HG02588 (cell line): ENCODE measurements around the gene SORCS2.

Source experiments
- ATAC-seq: cut with Tn5 transposase; IDR thresholded peaks from one replicate; pipeline ENCODE4 v1.9.1; 2021; ENCODE audit warnings: mild to moderate bottlenecking, moderate library complexity; ENCODE audit not compliant: unreplicated experiment

SORCS2 gene

DNA sequence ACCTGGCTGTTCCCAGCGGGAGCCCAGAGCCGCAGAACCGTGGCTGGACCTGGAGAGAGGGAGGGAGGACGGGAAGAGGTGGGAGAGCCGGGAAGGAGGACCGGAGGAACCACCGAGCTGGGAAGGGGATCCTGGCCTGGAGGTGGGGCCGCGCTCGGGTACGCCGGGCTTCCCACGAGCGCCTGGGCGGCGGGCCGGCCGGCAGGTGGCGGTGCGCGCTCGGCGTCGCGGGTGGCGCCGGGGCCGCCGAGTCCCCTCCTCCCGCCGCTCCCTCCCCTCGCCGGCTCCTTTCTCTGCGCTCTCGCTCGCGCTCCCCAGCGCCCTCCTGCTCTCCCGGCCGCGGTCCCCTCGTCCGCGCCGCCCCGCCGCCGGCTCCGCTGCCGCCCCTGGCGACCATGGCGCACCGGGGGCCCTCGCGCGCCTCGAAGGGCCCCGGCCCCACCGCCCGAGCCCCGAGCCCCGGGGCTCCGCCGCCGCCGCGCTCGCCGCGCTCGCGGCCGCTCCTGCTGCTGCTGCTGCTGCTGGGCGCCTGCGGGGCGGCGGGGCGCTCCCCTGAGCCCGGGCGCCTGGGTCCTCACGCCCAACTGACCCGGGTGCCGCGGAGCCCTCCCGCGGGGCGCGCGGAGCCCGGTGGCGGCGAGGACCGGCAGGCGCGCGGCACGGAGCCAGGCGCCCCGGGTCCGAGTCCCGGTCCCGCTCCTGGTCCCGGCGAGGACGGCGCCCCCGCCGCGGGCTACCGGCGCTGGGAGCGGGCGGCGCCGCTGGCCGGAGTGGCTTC, at the start of gene SORCS2:
TSS of gene SORCS2 (plus strand) at position 287 of the 778 bp plus-strand sequence.
- no peak for ATAC-seq

DNA sequence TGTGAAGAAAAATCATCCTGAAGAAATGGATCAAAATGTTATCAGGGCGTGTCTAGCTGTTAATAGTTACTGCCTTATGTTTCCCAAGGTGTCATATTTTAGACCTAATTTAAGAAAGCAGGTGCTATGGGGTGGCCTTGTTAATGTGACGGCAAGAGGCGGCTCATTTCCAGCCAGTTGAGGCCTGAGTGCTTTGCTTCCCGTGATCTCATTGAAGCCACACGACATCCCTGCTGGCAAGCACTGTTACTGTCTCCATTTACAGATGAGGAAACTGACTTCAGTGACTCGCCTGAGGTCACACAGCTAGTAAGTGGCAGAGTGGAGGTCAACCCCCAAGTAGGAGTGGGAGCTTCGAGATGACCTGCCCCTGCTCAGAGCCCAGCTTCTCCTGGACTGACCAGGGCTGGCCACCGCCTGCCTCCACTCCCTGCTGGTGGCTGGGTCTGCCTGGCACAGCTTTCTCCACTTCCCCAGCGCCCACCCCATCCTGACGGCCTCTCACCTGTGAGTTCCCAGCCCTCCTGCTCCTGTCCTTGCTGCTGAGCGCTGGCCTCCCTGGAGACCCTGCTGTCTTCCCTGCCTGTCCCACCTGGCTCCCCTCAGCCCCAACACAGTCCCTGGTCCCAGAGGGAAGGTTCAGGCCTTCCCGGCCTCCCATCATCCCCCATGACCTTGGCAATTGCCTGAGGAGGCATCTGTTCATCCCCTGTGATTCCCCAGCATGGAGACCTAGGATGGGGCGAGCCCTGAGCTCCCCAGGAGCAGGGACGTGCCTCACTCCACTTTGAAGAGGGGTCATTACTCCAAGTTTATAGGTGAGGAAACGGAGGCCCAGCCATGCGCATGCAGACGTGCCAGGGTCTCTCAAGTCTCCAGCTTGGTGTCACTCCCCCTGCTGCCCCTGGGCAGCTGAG, 47.7 kb upstream of the SORCS2 start:
- ATAC-seq, result no peak

DNA sequence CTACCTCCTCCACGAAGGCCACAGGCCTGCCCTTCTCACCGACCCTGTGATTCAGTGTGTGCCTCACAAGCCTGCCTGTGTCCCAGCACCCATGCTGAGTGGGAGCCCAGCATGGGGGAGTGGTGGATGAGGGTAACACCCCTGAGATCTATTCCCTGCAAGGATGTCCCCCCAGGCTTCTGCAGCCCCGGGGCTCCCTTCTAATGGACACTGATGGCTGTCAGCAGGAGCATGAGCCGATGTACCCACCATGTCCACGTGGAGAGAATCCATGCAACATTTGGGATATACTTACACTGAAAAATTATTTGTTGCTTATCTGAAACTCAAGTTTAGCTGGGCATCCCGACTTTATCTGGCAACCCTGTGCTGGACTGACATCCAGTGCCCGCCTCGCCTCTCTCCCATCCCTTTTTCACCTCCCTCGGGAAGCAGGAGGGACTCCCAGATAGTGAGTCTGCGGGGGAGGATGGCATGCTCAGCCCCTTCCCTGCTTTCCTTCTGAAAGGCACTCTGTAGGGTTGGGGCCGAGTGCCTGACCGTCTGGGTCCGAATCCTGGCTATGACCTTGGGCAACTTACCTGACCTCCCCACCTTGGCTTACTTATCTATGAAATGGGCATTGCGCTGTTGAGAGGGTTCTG, 46.9 kb upstream of the SORCS2 start:
- ATAC-seq, result no peak

DNA sequence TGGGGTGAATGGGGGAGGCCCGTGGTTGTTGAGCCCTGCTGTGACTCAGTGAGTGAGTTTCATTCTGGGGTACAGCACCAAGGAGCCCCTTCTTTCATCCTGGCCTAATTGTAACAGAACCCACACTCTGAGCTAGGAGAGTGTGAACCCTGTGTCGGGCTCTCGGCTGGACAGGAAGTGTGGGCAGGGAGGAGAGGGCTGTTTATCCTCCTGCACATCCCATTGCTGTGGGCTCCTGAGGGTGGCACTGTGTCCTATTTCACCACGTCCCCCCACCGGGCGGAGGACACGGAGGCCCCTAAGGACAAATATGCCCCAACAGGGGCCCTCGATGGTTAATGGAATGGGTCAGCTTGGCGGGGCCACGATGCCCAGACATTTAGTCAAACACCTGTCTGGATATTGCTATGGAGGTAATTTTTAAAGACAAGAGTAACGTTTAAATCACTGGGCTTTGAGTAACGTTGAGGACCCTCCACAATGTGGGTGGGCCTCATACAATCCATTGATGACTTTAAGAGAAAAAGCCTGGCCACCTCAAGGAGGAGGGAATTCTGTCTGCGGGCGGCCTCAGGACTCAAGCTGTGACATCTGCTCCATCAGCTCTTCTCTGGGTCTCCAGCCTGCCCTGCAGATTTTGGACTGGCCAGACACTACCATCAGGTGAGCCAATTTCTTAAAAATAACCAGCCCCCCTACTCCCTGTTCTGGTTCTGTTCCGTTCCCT, 46.1 kb upstream of the SORCS2 start:
- no peak for ATAC-seq

DNA sequence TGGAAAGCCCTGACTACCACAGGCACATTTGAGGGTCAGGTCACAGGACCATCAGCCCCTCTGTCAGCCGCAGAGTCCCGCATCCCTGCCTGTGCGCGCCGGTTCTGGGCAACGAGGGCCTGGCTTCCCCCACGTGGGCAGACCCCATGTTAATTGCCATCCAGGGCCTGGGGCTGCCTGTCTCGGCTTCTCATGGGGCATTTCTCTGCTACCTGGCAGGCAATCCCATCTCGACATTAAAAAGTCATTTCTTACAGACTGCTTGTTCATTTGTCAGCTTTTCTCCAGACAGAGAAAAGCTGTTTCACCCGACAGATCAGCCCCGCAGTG, 45.6 kb upstream of the SORCS2 start:
- ATAC-seq, result no peak

DNA sequence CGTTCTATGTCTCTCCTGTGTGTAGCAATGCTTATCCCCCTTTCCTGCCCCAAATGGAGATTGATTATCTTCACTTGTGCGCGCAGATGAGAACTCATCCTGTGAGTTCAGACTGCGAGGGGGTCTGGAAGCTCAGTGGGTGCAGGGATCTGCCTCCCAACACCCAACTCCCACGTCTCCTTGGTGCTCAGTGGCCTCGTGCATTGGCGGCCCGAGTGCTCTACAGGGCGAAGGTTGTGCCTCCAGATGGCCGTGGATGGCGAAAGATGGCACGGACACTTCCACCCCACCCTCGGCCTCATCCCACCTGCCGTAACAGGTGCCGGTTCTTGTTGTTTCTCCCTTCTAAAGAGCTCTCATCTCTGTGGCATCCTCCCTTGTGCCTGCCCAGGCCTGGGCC, 45.1 kb upstream of the SORCS2 start:
- no peak for ATAC-seq

DNA sequence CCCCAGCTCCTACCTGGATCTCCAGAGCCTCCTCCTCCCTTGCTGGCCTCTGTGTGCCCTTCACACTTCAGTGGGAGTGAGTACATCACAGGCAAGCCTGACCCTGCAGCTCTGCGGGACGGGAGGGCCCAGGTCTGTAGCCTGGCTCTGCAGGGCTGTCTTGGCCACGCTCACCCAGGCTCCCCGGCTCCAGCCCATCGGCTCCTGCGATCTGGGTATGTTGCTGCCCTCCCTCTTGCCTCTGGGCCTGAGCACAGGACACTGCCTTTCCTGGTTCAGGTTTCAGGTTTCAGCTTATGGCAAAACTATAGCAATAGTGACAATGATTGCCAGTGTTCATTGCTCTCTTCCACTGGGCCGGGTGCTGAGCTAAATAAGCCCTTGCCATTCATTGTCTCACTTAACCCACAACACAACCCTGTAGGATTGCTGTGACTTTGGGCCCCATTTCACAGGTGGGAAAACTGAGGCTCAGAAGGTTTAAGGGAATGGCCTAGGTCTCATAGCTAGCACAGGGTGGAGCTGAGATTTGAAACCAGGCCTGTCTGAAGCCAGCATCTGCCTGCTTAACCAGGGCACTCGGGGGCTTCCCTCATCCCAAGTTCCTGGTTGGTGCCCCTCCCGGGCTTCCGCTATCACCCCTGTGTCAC, 44.6 kb upstream of the SORCS2 start:
- ATAC-seq, result no peak

DNA sequence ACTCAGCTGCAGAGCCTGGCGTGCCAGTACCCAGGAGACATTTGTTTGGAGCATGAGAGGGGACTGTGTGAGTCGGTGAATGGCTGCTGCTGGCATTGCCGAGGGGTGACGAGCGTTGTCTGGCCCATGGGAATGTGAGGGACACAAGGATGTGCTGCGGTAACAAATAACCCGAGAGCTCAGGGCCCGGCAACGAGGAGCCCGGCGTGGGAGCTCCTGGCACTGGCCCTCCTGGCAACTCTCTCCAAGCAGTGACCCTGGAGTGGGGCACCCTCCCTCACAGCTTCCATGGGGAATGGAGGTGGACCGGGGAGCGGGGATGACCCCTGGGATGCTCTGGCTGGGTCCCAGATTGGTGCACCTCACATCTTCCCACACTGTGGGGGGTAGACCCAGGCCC, 44.0 kb upstream of the SORCS2 start:
- no peak for ATAC-seq

DNA sequence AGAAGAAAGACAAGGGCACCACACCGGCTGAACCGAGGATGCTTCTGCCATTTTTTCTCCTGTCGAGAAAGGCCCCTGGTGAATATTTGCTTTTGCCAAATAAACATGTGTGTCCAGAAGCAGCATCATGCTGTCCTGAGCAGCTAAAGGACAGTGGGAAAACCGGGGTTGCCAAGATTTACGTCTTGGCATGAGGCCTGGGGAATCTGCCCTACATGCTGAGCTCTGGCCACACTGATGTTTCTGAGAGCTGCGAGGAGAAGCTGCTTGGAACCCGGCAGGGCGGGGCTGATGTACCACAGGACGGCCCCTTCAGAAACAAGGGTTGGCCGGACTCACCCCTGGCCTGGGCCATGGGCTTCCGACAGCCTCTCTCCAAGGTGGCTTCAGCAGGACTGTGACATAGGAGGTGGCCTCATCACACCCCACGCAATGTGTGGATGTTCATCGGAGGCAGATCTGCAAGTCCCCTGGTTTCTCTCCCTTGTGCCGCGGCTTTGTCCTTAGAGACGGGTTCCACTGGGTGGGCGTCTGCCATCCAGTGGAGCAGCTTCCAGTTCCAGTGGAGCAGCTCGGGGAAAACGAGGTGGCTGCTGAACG, 42.2 kb upstream of the SORCS2 start:
- no peak for ATAC-seq

DNA sequence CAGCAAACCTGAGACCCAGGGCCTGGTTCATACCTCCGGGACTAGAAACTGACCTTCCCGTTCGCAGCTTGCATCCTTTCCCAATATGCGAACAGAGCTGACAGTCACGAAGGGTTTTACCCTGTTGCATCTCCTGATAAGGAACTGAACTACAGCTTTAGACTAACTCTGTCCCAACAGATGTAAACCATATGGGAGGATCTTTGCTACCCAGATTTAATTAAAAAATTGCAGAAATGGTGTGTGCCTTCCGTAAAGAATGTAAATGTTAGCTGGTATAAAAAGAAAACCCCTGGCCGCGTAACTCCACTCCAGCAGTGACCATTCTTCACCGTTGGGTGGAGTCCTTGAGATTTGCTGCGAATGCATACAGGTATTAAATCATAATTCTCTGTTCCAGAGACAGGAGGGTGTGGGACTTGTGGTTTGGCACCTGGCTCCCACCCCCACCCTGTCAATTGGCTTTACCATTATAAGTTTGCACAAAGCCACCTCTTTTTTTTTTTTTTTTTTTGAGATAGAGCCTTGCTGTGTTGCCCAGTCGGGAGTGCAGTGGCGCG, 40.6 kb upstream of the SORCS2 start:
- ATAC-seq, result no peak

DNA sequence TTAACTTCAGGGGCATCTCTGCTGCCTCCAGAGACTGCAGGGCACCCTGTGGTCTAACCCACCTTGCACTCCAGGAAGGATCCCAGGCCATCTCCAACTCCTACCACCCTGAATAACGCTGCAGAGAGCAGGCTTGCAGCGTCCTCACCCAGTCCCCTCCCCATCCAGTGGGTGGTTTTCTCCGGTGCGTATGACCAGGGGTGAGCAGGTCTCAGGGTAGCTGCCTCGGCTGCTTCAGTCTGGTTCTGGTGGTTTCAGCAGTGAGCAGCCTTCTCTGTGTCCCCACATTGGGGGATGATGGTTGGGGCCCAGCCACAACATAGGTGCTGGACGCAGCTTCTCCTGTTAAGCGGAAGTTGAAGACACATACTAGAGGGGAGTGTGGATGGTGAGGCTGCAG, 38.6 kb upstream of the SORCS2 start:
- ATAC-seq, result no peak

DNA sequence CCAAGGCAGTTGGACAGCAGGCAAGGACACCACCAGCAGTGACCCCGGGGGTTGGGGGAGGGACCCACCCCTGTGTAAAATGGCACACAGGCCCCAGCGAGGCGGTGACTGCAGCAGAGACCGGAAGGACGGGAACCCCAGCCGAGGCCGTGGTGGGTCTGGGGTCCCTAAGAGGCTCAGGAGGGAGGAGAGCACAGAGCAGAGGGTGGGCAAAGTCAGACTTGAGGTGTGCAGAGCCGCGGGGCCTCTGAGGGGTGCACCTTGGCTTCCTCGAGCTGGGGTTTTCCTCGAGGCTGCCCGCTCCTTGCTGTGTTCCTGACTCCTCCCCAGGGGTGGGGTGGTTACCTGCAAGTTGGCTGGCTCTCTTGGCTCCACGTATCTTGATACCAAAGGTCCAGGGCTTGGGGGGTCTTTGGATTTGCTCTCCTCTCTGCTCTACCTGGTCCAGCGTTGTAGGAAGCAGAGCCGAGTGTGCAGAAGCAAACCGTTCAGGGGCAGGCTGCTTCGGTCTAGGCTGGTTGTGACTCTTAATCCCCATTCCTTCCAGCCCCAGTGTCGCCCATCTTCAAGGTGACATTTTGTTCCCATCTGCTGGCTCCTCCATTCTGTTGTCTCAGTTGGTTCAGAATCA, 37.9 kb upstream of the SORCS2 start:
- ATAC-seq, result no peak

DNA sequence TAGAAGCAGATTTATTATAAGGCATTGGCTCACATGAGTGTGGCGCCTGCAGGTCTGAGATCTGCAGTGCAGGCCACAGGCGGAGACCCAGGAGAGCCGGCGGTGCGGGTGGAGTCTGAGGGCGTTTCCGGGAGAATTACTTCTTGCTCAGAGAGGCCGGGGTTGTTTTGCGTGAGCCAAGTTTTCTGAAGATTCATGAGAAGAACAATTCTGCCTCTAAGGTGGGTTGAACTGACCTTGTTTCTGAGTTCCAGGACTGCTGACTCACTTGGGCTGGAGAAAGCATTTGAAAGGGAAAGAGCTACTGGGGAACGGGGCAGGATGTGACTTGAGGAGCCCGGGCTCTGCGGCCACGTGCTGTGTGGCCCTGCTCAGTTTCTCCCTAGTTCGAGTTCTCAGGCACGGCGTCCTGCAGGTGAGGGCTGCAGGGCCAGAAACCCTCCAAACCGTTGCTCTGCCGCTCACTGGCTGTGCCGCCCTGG, 36.7 kb upstream of the SORCS2 start:
- no peak for ATAC-seq

DNA sequence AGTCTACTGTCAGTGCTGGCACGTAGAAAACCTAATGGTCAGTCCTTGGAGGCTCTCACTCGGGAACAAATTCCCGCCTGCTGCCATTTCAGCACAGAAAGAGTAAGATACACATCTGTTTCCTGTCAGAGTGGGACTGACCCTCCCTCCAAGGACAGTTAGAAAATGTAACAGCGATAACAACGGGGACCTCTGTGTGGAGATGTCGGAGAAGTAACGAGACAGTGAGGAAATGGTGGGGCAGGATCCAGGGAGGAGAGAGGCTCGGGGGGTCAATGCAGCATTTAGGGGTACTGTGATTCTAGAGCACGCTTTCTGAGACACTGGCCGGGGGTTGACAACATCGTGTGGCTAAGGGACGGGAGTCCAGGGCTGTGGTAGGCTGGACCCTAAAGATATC, 36.0 kb upstream of the SORCS2 start:
- ATAC-seq, result no peak

DNA sequence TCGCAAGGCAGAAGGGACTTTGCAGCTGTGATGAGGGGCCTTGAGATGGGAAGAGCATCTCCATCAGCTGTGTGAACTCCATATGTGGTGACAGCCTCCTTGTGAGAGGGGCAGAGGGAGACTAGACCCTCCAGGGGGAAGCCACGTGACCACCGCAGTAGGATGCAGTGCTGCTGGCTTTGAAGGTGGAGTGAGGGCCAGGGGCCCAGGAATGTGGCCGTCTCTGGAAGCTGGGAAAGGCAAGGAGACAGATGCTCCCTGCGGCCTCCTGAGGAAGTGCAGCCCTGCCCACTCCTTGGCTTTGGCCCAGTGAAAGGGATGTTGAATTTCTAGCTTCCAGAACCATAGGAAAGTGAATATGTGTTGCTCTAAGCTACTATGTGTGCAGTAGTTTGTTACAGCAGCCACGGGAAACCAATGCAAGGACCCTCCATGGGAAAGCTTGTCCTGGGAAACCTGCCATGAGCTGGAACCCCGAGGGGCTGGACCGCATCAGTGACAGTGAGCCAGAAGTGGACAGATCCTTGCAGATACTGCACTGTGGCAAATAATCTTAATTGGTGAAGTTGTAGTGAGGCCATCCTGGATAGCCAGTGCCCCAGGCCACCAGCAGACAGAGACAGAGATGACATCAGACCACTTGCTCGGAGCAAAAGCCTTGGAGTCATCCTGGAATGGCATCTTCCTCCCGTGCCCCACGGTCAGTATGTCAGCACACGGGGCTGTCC, 35.4 kb upstream of the SORCS2 start:
- no peak for ATAC-seq

DNA sequence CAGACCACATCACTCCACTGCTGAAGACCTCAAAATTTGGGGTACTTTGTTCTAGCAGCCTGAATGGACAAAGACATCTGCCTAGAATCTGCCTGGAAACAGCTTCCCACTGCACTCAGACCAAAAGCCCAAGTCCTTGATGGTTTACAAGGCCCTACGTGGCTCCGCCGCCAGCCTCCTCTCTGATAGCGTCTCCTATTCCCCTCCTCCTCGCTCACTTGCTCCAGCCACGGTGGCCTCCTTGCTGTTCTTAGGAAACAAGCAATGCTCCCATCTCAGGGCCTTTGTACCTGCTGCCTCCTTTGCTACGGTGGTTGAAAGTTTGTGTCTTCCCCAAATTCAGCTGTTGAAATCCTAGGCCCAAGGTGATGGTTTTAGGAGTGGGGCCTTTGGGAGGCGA, 34.7 kb upstream of the SORCS2 start:
- ATAC-seq, result no peak

DNA sequence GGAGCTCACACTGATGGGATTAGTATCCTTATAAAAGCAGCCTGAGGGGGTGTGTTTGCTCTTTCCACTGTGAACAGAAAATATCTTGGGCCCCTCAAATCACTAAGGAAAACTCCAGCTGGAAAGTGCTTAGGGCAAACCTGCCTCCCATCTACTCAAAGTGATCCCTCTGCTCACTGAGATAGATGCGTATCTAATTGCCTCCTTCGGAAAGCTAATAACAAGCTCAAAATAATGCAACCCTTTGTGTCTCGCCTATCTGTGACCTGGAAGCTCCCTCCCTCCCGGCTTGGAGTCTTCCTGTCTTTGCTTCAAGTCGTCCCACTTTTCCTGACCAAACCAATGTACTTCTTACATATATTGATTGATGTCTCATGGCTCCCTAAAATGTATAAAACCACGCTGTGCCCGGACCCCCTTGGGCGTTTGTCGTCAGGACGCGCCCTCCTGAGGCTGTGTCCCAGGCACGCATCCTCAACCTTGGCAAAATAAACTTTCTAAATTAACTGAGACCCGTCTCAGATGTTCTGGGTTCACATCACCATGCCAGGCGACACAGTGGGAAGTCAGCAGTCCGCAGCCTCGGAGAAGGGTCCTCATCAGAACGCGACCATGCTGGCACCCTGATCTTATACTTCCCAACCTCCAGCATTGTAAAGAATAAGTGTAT, 34.1 kb upstream of the SORCS2 start:
- ATAC-seq, result no peak

DNA sequence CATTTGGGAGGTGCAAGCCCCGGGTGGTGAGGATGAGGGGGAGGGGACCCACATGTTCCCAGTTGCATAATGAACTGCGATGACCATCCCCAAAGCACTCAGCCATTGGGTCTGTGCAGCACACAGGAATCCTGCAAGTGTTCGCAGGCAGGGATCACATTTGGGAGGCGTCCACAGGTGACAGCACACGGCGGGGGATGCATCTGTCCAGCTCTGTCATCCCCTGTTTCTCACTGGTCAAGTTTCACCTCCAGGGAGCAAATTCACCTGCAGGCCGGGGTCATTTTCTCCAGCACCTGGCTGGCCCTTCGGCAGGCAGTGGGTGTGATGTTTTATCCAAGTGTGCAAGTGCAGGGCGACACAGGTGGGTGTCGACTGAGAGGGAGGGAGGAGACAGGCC, 33.3 kb upstream of the SORCS2 start:
- ATAC-seq, result no peak
